GM21825 (cell line): Measurements from ENCODE around the gene SNAI3.

Source experiments
- ATAC-seq: cut with Tn5 transposase; IDR thresholded peaks from one replicate; pipeline ENCODE4 v1.9.1; 2021; ENCODE audit warnings: mild to moderate bottlenecking, moderate library complexity; ENCODE audit not compliant: unreplicated experiment

SNAI3 gene

GRCh38 chr16:88651989-88652761 is 34.1 kb downstream of the SNAI3 start:
- no peak for ATAC-seq

- ATAC-seq = peak; percentile 70
These were observed 34.9 kb downstream of the SNAI3 start for GRCh38 chr16:88651276-88651988.

GRCh38 chr16:88650749-88651275 is 35.5 kb downstream of the SNAI3 start, which contains the start of gene CYBA:
TSS of gene CYBA (minus strand) at chr16:88651053. CDS start at chr16:88651013, 40 bp downstream.
- ATAC-seq = peak; percentile 55

- peak; percentile 7 for ATAC-seq
These were observed 36.2 kb downstream of the SNAI3 start for GRCh38 chr16:88649924-88650748.

- ATAC-seq = no peak
These were observed 36.9 kb downstream of the SNAI3 start for GRCh38 chr16:88649195-88649923.

- ATAC-seq = no peak
These were observed 38.9 kb downstream of the SNAI3 start for GRCh38 chr16:88647178-88648070.

GRCh38 chr16:88646345-88647034 is 39.8 kb downstream of the SNAI3 start:
- ATAC-seq = no peak

GRCh38 chr16:88645941-88646340 is 40.4 kb downstream of the SNAI3 start:
- no peak for ATAC-seq

GRCh38 chr16:88645455-88645854 is 40.9 kb downstream of the SNAI3 start:
- no peak for ATAC-seq

- no peak for ATAC-seq
These were observed 42.7 kb downstream of the SNAI3 start for GRCh38 chr16:88643644-88643932.

GRCh38 chr16:88642881-88643643 is 43.2 kb downstream of the SNAI3 start:
- no peak for ATAC-seq

- no peak for ATAC-seq
These were observed 45.6 kb downstream of the SNAI3 start for GRCh38 chr16:88640498-88641247.

GRCh38 chr16:88640039-88640495 is 46.2 kb downstream of the SNAI3 start:
- no peak for ATAC-seq

- no peak for ATAC-seq
These were observed 46.9 kb downstream of the SNAI3 start for GRCh38 chr16:88639231-88640038.

- ATAC-seq = no peak
These were observed 47.7 kb downstream of the SNAI3 start, which contains the start of gene IL17C for GRCh38 chr16:88638323-88639230. TSS of gene IL17C (plus strand) at chr16:88638572. CDS start at chr16:88638642, 70 bp downstream.
